ENCODE measurements around the gene IL3. TPM values are rescaled to one million over a fixed set of nuclear protein-coding genes. Genes with fewer than 3 reads are reported as not detected.

IL3 gene
- total and polyA plus RNA-seq, 2 experiments from 2014 or later: not detected

DNA sequence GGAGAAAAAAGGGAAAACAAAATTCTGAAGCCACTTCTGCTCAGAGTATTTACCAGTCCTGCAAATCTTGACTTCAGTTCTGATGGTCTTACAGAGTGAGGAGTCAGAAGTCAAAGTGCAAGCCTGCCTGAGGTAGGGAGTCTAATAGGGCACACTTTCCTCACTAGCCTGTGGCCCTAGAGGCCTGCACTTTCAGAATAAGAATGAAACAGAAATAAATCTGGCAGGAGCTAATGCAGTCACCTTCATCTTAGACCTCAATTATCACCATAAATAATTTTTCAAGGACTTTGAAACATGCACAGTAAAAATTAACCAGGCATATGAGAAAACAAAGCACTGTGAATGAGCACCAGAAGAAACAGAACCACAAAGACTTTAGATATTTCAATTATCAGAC, 28.3 kb upstream of the IL3 start:
- no peak overlapping the region for H3K27ac Mint-ChIP-seq
- no peaks in the 10 kb centered on the region for H3K9me3 Mint-ChIP-seq
- peaks cover 2% of the 10 kb centered on the region for H3K27me3 Mint-ChIP-seq (ENCODE audit: insufficient read depth, low read depth, poor library complexity)
- Histone ChIP-seq H3K27ac (ENCODE audit: low read depth) (no peak overlapping the region), H2AFZ (no peak overlapping the region), H3K27me3 (ENCODE audit: insufficient read depth) (no peaks in the 10 kb centered on the region), H4K20me1 (replicated peaks; ENCODE audit: insufficient read depth) (no peaks in the 10 kb centered on the region), H3F3A (replicated peaks; ENCODE audit: low read depth) (no peaks in the 10 kb centered on the region), H3K79me2 (replicated peaks; ENCODE audit: insufficient read depth) (no peaks in the 10 kb centered on the region), H3K9me2 (ENCODE audit: insufficient read depth) (no peaks in the 10 kb centered on the region), H3K4me3 (no peak overlapping the region), H3K4me2 (no peak overlapping the region), H3K36me3 (ENCODE audit: insufficient read depth) (no peaks in the 10 kb centered on the region), H3K4me1 (ENCODE audit: insufficient read depth) (no peaks in the 10 kb centered on the region)
- H3K4me3 Mint-ChIP-seq: no peak overlapping the region
- H3K4me1 Mint-ChIP-seq: no peaks in the 10 kb centered on the region
- ATAC-seq (no peak), DNase-seq (ENCODE audit: low spot score) (no peak)
- TF ChIP-seq NANOG (IDR thresholded peaks at IDR 0.05; ENCODE audit: borderline replicate concordance): no peak
- no peak for TF ChIP-seq EZH2phosphoT487 (IDR thresholded peaks at IDR 0.05; ENCODE audit: unreplicated experiment)
- no peak for TF ChIP-seq EZH2 (IDR thresholded peaks at IDR 0.05; ENCODE audit: low read depth, unreplicated experiment)
- TF ChIP-seq CREB1 (CRISPR knock-in tag; IDR thresholded peaks at IDR 0.05; ENCODE audit: low read depth): no peak
- no peak for TF ChIP-seq JUNB (IDR thresholded peaks at IDR 0.05; ENCODE audit: unreplicated experiment)
- TF ChIP-seq, protein P1, sequence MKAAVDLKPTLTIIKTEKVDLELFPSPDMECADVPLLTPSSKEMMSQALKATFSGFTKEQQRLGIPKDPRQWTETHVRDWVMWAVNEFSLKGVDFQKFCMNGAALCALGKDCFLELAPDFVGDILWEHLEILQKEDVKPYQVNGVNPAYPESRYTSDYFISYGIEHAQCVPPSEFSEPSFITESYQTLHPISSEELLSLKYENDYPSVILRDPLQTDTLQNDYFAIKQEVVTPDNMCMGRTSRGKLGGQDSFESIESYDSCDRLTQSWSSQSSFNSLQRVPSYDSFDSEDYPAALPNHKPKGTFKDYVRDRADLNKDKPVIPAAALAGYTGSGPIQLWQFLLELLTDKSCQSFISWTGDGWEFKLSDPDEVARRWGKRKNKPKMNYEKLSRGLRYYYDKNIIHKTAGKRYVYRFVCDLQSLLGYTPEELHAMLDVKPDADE (IDR thresholded peaks at IDR 0.05): no peak
- TF ChIP-seq, protein P2, sequence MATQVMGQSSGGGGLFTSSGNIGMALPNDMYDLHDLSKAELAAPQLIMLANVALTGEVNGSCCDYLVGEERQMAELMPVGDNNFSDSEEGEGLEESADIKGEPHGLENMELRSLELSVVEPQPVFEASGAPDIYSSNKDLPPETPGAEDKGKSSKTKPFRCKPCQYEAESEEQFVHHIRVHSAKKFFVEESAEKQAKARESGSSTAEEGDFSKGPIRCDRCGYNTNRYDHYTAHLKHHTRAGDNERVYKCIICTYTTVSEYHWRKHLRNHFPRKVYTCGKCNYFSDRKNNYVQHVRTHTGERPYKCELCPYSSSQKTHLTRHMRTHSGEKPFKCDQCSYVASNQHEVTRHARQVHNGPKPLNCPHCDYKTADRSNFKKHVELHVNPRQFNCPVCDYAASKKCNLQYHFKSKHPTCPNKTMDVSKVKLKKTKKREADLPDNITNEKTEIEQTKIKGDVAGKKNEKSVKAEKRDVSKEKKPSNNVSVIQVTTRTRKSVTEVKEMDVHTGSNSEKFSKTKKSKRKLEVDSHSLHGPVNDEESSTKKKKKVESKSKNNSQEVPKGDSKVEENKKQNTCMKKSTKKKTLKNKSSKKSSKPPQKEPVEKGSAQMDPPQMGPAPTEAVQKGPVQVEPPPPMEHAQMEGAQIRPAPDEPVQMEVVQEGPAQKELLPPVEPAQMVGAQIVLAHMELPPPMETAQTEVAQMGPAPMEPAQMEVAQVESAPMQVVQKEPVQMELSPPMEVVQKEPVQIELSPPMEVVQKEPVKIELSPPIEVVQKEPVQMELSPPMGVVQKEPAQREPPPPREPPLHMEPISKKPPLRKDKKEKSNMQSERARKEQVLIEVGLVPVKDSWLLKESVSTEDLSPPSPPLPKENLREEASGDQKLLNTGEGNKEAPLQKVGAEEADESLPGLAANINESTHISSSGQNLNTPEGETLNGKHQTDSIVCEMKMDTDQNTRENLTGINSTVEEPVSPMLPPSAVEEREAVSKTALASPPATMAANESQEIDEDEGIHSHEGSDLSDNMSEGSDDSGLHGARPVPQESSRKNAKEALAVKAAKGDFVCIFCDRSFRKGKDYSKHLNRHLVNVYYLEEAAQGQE (IDR thresholded peaks at IDR 0.05; ENCODE audit: unreplicated experiment): no peak
- TF ChIP-seq ZNF114 (CRISPR knock-in tag; IDR thresholded peaks at IDR 0.05): no peak
- TF ChIP-seq, protein P3, sequence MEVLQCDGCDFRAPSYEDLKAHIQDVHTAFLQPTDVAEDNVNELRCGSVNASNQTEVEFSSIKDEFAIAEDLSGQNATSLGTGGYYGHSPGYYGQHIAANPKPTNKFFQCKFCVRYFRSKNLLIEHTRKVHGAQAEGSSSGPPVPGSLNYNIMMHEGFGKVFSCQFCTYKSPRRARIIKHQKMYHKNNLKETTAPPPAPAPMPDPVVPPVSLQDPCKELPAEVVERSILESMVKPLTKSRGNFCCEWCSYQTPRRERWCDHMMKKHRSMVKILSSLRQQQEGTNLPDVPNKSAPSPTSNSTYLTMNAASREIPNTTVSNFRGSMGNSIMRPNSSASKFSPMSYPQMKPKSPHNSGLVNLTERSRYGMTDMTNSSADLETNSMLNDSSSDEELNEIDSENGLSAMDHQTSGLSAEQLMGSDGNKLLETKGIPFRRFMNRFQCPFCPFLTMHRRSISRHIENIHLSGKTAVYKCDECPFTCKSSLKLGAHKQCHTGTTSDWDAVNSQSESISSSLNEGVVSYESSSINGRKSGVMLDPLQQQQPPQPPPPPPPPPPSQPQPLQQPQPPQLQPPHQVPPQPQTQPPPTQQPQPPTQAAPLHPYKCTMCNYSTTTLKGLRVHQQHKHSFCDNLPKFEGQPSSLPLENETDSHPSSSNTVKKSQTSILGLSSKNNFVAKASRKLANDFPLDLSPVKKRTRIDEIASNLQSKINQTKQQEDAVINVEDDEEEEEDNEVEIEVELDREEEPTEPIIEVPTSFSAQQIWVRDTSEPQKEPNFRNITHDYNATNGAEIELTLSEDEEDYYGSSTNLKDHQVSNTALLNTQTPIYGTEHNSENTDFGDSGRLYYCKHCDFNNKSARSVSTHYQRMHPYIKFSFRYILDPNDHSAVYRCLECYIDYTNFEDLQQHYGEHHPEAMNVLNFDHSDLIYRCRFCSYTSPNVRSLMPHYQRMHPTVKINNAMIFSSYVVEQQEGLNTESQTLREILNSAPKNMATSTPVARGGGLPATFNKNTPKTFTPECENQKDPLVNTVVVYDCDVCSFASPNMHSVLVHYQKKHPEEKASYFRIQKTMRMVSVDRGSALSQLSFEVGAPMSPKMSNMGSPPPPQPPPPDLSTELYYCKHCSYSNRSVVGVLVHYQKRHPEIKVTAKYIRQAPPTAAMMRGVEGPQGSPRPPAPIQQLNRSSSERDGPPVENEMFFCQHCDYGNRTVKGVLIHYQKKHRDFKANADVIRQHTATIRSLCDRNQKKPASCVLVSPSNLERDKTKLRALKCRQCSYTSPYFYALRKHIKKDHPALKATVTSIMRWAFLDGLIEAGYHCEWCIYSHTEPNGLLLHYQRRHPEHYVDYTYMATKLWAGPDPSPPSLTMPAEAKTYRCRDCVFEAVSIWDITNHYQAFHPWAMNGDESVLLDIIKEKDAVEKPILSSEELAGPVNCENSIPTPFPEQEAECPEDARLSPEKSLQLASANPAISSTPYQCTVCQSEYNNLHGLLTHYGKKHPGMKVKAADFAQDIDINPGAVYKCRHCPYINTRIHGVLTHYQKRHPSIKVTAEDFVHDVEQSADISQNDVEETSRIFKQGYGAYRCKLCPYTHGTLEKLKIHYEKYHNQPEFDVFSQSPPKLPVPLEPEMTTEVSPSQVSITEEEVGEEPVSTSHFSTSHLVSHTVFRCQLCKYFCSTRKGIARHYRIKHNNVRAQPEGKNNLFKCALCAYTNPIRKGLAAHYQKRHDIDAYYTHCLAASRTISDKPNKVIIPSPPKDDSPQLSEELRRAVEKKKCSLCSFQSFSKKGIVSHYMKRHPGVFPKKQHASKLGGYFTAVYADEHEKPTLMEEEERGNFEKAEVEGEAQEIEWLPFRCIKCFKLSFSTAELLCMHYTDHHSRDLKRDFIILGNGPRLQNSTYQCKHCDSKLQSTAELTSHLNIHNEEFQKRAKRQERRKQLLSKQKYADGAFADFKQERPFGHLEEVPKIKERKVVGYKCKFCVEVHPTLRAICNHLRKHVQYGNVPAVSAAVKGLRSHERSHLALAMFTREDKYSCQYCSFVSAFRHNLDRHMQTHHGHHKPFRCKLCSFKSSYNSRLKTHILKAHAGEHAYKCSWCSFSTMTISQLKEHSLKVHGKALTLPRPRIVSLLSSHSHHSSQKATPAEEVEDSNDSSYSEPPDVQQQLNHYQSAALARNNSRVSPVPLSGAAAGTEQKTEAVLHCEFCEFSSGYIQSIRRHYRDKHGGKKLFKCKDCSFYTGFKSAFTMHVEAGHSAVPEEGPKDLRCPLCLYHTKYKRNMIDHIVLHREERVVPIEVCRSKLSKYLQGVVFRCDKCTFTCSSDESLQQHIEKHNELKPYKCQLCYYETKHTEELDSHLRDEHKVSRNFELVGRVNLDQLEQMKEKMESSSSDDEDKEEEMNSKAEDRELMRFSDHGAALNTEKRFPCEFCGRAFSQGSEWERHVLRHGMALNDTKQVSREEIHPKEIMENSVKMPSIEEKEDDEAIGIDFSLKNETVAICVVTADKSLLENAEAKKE (CRISPR knock-in tag; IDR thresholded peaks at IDR 0.05): no peak
- TF ChIP-seq ZNF331 (CRISPR knock-in tag; IDR thresholded peaks at IDR 0.05; ENCODE audit: low read depth): no peak
- no peak for TF ChIP-seq STAT1 (IDR thresholded peaks at IDR 0.05; ENCODE audit: unreplicated experiment)
- TF ChIP-seq POLR2AphosphoS5 (IDR thresholded peaks at IDR 0.05; ENCODE audit: low read depth): no peak
- TF ChIP-seq, protein P4, sequence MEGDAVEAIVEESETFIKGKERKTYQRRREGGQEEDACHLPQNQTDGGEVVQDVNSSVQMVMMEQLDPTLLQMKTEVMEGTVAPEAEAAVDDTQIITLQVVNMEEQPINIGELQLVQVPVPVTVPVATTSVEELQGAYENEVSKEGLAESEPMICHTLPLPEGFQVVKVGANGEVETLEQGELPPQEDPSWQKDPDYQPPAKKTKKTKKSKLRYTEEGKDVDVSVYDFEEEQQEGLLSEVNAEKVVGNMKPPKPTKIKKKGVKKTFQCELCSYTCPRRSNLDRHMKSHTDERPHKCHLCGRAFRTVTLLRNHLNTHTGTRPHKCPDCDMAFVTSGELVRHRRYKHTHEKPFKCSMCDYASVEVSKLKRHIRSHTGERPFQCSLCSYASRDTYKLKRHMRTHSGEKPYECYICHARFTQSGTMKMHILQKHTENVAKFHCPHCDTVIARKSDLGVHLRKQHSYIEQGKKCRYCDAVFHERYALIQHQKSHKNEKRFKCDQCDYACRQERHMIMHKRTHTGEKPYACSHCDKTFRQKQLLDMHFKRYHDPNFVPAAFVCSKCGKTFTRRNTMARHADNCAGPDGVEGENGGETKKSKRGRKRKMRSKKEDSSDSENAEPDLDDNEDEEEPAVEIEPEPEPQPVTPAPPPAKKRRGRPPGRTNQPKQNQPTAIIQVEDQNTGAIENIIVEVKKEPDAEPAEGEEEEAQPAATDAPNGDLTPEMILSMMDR (conservative IDR thresholded peaks at IDR 0.05; ENCODE audit: low read depth in 2 of 2): no peak
- no peaks in the 10 kb centered on the region for H3K36me3 Mint-ChIP-seq (ENCODE audit: low read depth)

Measured in GM23338 (cell line).